GM19193 (cell line): Measurements from ENCODE around the gene NBEA.

Experiments used
- POLR2A ChIP-seq: IDR thresholded peaks from 4 replicates; pipeline ENCODE4 v1.6.1; 2011; ENCODE audit not compliant: insufficient read depth, insufficient read length; ENCODE audit errors: extremely low read depth

Gene NBEA

DNA sequence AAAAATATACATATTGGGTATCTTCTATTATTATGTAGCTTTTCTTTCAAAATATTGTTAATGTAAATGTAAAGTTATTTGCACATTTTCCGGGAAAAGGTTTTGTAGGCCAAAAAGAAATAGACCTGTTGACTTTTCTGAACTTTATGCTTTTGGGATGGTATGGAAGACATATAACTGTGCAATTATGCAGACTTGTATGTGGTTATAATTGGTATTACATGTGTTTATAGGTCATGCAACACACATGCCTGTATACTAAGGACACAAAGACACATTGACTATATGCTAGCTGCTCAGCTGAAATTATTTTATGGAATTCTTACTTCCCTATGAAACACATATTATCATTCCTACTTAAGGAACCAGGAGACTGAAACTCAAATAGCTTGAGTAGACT, 2.3 kb upstream of the NBEA start:
- TF ChIP-seq POLR2A: no peak

DNA sequence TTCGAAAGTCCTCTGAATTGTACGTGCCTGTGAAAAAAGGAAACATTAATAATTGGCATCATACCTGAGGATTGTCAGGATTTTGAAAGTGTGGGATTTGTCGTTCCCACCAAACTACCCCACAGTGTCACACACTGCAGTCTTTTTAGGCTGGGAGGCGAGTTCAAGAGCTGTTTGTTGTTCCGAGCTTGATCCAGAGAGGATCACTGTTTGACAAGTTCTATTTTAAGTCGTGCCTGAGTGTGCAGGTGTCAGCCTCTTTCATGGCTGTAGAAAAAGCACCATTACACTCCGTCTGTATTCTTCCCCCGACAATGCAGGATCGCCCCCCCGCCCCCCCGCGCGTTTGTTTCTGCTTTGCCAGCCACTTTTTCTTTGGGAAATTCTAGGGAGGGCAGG, 635 bp upstream of the NBEA start:
- no peak for TF ChIP-seq POLR2A

DNA sequence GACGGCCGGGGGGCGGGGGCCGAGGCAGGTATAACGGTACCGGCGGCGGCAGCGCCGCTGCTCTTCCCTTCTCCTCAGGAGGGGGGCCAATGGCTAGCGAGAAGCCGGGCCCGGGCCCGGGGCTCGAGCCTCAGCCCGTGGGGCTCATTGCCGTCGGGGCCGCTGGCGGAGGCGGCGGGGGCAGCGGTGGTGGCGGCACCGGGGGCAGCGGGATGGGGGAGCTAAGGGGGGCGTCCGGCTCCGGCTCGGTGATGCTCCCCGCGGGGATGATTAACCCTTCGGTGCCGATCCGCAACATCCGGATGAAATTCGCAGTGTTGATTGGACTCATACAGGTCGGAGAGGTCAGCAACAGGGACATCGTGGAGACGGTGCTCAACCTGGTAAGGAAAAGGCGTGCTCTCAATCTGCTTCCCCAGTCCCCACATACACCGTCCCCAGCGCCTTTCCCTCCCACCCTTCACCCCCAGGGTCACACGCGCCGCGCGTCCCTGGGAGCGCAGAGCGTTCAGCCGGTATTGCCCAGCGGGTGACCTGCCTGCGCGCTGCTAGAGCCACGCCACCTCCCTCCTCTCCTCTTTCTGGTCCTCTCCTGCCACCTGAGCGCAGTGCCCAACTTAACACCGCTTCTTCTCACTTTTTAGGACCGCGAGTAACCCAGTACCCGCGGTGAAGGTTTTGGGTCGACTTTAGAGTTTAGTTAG, 814 bp downstream of the NBEA start:
- no peak for TF ChIP-seq POLR2A

DNA sequence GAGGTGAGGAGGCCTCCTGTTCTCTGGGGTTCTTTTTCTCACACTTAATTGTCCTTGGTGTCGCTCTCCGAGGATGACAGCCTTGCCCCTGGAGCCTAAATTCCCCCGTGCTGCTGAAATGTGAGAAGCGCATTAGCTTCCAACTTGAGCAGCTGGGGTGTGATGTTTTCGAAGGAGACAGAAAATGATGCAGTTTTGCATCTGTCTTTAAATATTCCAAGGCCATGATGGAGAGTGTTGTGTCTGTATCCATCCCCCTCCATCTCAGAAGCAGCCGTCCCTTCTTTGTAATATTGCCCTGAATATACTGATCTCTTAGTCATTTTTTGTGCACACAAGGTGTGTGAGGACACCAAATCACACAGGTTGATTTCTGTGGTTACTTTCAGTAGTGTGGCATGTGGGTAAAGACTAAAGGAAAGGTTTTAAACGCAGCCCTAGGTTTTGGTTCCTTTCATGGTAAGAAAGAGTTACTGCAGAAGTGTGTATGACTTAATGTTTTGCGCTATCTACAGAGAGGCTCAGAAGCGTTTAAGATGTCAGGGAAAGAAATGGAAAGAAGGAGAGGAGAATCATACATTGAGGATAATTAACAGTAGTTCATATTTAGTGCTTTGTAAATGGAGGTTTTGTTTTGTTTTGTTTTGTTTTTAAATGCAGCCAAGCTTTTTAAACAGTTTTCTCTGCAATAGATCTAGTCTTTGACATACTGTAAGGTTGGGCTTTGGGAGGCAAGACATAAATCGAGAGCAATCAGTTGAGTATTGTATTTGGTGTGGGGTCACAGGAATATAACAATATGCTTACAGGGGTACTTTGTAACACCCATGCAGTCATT, 1.6 kb downstream of the NBEA start:
- no peak for TF ChIP-seq POLR2A

DNA sequence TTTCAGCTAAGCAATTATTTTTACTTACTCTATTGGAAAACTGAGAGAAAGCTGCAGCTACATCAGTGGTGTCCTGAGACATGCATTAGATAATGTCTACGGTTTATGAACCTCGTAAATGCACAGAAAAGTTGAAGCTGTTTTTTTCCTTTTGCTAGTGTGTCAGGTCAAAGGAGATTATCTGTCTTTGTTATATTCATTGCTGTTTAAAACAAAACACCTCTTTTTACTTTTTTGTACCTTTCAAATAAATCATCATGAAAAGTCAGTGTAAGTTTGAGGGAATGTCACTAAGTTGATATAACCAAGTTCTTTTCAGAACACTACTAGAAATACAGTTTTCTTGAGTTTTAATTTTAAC, 2.2 kb downstream of the NBEA start:
- no peak for TF ChIP-seq POLR2A

DNA sequence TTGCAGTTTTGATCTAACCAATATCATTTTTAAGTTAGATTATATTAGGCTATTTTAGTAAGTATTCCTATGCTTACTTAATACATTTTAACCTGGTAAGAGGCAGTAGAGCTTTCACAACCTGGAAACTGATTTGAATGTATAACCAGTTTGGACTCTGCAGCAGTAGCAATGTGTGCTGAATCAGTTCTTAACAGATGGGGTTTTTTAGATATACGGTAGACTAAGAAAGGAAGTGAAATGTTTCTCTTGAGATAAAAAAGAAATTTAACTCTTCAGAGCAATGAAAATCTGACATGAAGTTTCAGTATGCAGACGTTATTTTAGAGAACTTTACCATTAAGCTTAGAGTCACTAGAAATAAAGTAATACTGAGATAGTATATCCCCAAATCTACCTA, 2.7 kb downstream of the NBEA start:
- TF ChIP-seq POLR2A: no peak

DNA sequence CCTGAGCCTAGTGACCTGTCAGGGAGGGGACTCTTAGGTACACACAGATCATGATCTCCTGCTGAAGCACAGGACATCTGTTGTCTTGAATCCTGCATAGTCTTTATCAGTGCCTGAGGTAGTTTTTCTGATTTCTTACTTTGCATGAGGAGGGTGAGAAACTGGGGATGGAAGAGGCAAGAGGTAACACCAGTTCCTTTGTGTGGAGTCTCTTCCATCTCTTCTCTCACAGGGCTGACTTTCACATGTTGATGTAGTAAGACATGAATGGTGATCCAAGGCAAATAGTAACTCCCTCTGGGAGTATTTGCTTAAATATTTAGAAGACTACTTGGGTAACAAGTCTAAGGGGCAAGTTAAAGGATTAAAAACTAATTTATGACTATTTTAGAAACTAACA, 9.5 kb downstream of the NBEA start:
- no peak for TF ChIP-seq POLR2A

DNA sequence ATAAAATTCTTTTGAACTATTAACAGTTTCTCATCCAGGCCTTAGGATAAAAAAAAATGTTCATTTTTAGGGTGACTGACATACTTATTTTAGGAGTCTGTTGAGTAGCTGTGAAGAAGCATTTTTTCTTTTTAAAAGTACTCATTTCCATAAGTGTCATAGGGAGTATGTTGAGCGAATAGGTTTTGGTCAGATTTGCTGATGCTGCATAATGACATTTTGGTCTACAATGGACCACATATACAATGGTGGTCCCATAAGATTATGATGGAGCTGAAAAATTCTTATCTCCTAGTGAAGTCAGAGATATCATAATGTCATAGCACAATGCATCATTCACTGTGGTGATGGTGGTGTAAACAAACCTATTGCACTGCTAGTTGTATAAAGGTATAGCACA, 17.4 kb downstream of the NBEA start:
- no peak for TF ChIP-seq POLR2A

DNA sequence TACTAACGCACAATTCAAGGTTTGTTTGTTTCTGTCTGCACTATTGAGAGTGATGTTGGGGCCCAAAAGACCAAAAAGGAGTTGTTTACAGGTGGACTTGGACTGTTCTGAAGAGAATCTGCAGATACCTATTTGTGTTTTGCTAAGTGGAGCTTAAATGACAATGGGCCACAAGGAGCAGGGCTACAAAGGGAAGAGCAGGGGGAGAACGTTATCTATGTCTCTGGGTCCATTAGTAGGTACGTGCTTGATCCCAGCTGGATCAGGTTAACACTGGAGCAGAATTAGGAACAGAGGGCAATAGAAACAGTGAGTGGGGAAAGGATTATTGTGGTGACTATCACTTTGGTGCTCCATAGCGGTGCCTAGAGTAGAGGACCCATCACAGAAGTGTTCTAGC, 22.5 kb downstream of the NBEA start:
- no peak for TF ChIP-seq POLR2A

DNA sequence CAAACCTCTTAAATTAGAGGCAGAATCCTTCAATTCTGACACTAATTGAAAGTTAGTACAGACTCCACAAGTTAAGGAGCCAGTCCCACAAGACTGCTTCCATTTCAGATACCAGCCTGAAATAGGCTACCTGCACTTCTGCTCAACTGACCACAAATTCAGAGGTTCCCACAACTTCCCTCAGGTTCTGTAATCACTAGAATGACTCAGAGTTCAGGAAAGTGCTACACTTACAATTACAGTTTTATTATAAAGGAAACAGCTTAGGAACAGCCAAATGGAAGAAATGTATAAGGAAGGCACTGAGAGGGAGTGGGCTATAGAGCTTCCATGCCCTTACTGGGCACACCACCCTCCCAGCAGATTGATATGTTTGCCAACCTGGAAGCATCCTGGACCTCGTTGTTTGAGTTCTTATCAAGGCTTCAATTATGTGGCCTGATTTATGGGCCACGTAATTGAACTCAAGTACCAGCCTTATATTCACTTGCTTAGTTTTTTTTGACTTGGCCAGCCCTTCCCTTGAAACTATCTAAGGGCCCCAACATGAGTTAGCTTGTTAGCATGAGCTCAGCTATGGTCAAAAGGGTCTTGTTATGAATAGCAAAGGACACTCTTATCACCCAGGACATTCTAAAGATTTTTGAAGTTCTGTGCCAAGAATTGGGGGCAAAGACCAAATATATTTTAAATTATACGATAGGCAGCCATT, 25.9 kb downstream of the NBEA start:
- TF ChIP-seq POLR2A: no peak

DNA sequence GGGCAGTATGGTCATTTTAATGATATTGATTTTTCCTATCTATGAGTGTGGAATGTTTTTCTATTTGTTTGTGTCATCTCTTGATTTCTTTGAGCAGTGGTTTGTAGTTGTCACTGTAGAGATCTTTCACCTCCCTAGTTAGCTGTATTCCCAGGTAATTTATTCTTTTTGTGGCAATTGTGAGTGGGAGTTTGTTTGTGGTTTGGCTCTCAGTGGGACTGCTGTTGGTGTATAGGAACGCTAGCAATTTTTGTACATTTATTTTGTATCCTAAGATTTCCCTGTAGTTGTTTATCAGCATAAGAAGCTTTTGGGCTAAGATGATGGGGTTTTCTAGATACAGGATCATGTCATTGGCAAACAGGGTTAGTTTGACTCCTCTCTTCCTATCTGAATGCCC, 28.9 kb downstream of the NBEA start:
- no peak for TF ChIP-seq POLR2A

DNA sequence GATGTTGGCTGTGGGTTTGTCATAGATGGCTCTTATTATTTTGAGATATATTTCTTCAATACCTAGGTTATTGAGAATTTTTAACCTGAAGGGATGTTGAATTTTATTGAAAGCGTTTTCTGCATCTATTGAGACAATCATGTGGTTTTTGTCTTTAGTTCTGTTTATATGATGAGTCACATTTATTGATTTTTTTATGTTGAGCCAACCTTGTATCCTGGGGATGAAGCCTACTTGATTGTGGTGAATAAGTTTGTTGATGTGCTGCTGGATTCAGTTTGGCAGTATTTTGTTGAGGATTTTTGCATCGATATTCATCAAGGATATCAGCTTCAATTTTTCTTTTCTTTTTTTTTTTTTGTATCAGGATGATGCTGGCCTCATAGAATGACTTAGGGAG, 29.4 kb downstream of the NBEA start:
- no peak for TF ChIP-seq POLR2A

DNA sequence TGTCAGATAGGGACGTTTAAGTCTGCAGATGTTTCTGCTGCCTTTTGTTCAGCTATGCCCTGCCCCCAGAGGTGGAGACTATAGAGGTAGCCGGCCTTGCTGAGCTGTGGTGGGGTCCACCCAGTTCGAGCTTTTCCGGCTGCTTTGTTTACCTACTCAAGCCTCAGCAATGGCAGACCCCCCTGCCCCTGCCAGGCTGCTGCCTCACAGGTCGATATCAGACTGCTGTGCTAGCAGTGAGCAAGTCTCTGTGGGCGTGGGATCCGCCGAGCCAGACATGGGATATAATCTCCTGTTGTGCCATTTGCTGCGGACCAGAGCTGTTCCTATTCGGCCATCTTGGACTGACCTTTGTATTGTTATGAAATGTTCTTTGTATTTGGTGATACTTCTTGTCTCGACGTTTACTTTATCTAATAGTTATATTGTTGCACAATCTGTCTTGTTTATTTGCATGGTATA, 46.3 kb downstream of the NBEA start:
- no peak for TF ChIP-seq POLR2A

DNA sequence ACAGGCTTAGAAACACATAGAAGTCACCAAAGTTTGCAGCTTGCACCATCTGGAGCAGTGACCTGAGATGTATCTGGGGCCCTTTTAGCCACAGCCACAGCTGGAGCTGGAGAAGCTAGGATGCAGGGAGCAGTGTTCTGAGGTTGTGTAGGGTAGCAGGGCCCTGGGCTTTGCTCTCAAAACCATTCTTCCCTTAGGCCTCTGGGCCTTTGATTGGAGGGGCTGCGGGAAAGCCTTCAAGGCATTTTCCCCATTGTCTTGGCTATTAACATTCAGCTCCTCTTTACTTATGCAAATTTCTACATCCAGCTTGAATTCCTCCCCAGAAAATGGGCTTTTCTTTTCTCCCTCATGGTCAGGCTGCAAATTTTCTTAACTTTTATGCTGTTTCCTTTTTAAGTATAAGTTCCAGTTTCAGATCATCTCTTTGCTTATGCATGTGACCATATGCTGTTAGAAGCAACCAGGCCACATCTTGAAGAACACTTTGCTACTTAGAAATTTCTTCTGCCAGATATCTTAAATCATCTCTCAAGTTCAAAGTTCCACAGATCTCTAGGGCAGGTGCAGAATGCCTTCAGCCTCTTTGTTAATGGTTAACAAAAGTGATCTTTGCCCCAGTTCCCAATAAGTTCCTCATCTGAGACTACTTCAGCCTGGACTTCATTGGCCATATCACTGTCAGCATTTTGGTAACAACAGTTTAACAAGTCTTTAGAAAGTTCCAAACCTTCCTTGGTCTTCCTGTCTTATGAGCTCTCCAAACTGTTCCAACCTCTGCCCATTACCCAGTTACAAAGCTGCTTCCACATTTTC, 48.5 kb downstream of the NBEA start:
- TF ChIP-seq POLR2A: no peak

DNA sequence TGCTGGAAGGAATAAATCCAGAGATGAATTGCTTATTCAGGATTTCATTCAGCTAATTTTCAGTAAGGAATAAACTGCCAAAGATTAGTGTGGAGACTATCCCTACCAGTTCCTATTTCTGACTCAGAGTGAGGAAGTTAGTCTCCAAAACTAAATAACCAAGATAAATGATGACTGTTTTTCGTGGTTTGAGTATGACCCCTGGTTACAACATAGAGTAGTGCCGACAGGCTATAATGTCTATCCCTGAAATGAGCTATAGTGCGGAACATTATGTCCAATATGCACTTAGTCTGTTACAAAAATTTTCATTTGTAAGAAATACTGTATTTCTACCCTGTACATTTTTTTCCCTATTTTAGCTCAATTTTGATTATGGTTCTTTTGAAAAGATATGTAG, 51.4 kb downstream of the NBEA start:
- TF ChIP-seq POLR2A: no peak

DNA sequence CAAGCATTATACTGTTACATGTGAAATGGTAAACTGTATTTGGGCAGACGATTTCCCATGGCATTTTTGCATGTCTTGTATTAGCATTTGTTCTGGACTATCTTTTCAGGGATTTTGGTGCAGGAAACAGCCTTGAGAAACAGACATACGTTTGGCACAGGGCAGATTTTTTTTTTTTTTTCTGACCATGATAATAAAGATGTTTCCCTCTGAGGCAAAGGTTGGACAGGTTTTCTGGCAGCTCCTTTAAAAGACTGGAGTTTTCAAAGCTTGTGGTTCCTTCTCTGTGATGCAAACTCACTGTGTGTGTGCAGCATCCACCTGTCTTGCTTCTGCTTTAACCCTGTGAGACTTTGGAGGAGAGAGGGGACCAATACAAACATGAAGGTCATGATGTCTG, 63.0 kb downstream of the NBEA start:
- no peak for TF ChIP-seq POLR2A
